Chondrocyte (in vitro differentiated cells): ENCODE measurements around the gene SMIM27. TPM values are rescaled to one million over a fixed set of nuclear protein-coding genes. Genes with fewer than 3 reads are reported as not detected.
A peak's percentile ranks its signal among the peaks of the same experiment; 100 is the strongest.
"Not testable (repeated sequence)": the region's sequence is repeated elsewhere in the genome, so short reads cannot be mapped to it uniquely, and the experiment has no call there.

Experiments used
- DNase-seq: peaks from one replicate; pipeline ENCODE4 v3.0.0; 2021; ENCODE audit warnings: mixed read lengths, low spot score
- H3K27ac Mint-ChIP-seq: one replicate; pipeline ENCODE4 v1.8.0; 2021; ENCODE audit warnings: mild to moderate bottlenecking, moderate library complexity, mixed read lengths; ENCODE audit not compliant: unreplicated experiment
- H3K27me3 Mint-ChIP-seq: 2 replicates; pipeline ENCODE4 v1.8.0; 2021; ENCODE audit warnings: low read depth, mixed read lengths
- H3K36me3 Mint-ChIP-seq: 2 replicates; pipeline ENCODE4 v1.8.0; 2021; ENCODE audit warnings: low read depth, mixed read lengths
- H3K4me1 Mint-ChIP-seq: 2 replicates; pipeline ENCODE4 v1.8.0; 2021; ENCODE audit warnings: low read depth, mild to moderate bottlenecking, mixed read lengths
- H3K4me3 Mint-ChIP-seq: one replicate; pipeline ENCODE4 v1.8.0; 2021; ENCODE audit warnings: mild to moderate bottlenecking, moderate library complexity, mixed read lengths; ENCODE audit not compliant: unreplicated experiment
- H3K9me3 Mint-ChIP-seq: 2 replicates; pipeline ENCODE4 v1.8.0; 2021; ENCODE audit warnings: low read depth, mixed read lengths
- total RNA-seq: library from RNA; stranded (reverse); gene quantifications from 3 replicates; pipeline ENCODE4 v1.2.1, GENCODE V29; 2021
- TF ChIP-seq, protein P1 (sequence below): fragments of 200-600 bp; sonication (generic); IDR thresholded peaks from 2 replicates; pipeline ENCODE4 v1.5.0; 2021; ENCODE audit warnings: antibody characterized with exemption, mild to moderate bottlenecking, moderate library complexity

Gene SMIM27
- total RNA-seq, 1 donor from 2014 or later: 11.2 TPM

DNA sequence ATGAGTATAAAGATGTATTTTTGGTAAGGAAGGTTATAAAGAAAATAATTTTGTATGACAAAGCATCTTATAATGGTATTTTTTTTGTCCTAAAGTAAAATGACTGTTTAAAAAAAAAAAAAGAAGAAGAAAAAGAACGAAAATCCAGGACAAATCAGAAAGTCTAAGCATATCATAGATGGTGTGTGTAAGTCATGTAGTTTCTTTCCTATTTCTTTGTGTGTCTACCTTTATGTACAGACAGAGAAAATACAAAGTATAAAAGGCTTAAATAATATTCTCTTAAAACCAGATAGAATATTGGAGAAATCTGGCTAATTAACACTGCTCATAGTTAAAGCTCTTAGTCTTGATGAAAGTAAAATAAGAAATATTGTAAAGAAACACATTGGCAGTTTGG, 33.9 kb upstream of the SMIM27 start:
- TF ChIP-seq, protein P1, sequence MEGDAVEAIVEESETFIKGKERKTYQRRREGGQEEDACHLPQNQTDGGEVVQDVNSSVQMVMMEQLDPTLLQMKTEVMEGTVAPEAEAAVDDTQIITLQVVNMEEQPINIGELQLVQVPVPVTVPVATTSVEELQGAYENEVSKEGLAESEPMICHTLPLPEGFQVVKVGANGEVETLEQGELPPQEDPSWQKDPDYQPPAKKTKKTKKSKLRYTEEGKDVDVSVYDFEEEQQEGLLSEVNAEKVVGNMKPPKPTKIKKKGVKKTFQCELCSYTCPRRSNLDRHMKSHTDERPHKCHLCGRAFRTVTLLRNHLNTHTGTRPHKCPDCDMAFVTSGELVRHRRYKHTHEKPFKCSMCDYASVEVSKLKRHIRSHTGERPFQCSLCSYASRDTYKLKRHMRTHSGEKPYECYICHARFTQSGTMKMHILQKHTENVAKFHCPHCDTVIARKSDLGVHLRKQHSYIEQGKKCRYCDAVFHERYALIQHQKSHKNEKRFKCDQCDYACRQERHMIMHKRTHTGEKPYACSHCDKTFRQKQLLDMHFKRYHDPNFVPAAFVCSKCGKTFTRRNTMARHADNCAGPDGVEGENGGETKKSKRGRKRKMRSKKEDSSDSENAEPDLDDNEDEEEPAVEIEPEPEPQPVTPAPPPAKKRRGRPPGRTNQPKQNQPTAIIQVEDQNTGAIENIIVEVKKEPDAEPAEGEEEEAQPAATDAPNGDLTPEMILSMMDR: no peak
- peaks cover 4% of the 10 kb centered on the region for H3K36me3 Mint-ChIP-seq
- H3K27me3 Mint-ChIP-seq: no peaks in the 10 kb centered on the region
- peaks cover 8% of the 10 kb centered on the region for H3K9me3 Mint-ChIP-seq
- no peak overlapping the region for H3K27ac Mint-ChIP-seq
- no peak overlapping the region for H3K4me3 Mint-ChIP-seq
- DNase-seq: no peak
- H3K4me1 Mint-ChIP-seq: no peaks in the 10 kb centered on the region

- Mint-ChIP-seq H3K9me3 (no peaks in the 10 kb centered on the region), H3K27ac (no peak overlapping the region)
These were observed 28.2 kb upstream of the SMIM27 start for GRCh38 chr9:32523910-32524309.

GRCh38 chr9:32524558-32524891, 27.6 kb upstream of the SMIM27 start:
- not testable (repeated sequence) for H3K9me3 Mint-ChIP-seq, H3K27me3 Mint-ChIP-seq, DNase-seq, H3K36me3 Mint-ChIP-seq, H3K27ac Mint-ChIP-seq, H3K4me3 Mint-ChIP-seq
- peaks cover 26% of the 10 kb centered on the region for H3K4me1 Mint-ChIP-seq

More at GRCh38 chr9:32523910-32524309, 28.2 kb upstream of the SMIM27 start:
- TF ChIP-seq, protein P1: no peak
- Mint-ChIP-seq H3K27me3 (no peaks in the 10 kb centered on the region), H3K4me3 (no peak overlapping the region), H3K36me3 (no peaks in the 10 kb centered on the region), H3K4me1 (peaks cover 26% of the 10 kb centered on the region)
- no peak for DNase-seq

DNA sequence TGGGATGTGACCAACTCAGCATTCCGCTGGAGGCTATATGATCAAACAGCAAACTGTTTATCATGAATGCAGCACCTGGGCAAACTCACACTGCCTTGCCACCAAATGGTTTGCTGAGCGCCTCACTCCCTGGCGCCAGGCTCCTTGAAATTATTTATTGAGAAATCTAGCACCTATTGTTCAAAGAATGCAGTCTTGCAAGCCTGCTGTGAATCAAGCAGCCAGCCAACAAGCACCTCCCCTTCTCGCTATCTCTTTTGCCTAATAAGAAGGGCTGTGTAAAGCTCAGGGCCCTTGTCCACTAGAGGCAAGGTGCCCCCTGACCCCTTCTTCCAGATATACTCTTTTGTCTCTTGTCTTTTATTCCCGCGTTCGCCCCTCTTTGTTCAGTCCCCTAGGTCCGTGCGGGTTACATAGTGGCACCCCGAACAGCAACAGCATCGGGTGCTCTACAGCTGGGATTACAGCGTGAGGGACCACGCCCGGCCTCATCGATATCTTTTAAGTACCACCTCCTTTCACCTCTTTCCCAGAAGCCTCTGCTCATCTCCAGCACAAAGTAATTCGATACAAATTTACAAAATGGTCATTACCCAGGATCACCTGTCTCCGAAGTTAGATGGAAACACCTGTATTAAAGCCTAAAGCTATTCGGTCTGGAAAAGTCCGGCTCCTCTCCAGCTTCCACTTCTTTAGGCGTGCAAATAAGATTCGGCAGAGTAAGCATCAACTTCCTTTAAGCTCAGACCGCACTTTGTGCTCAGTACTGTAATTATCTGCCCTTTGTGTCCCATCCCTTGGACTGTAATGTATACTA, 27.0 kb upstream of the SMIM27 start:
- DNase-seq: peak; percentile 59
- Mint-ChIP-seq H3K27me3 (no peaks in the 10 kb centered on the region), H3K4me1 (peaks cover 26% of the 10 kb centered on the region), H3K36me3 (no peaks in the 10 kb centered on the region), H3K27ac (peak overlapping the region; percentile 93), H3K9me3 (no peaks in the 10 kb centered on the region), H3K4me3 (peak overlapping the region; percentile 85)
- TF ChIP-seq, protein P1: no peak

GRCh38 chr9:32525709-32526030, 26.5 kb upstream of the SMIM27 start:
- Mint-ChIP-seq H3K27ac (peak overlapping the region; percentile 93), H3K9me3 (peaks cover under 1% of the 10 kb centered on the region), H3K4me1 (peaks cover 26% of the 10 kb centered on the region), H3K4me3 (peak overlapping the region; percentile 85), H3K36me3 (no peaks in the 10 kb centered on the region), H3K27me3 (no peaks in the 10 kb centered on the region)
- no peak for DNase-seq
- TF ChIP-seq, protein P1: no peak
